HG03460 (cell line): ENCODE measurements around the gene ASCL3.
"Not testable (repeated sequence)": the region's sequence is repeated elsewhere in the genome, so short reads cannot be mapped to it uniquely, and the experiment has no call there.

Source experiments
- ATAC-seq: cut with Tn5 transposase; IDR thresholded peaks from one replicate; pipeline ENCODE4 v1.9.1; 2021; ENCODE audit not compliant: unreplicated experiment

Gene ASCL3

DNA sequence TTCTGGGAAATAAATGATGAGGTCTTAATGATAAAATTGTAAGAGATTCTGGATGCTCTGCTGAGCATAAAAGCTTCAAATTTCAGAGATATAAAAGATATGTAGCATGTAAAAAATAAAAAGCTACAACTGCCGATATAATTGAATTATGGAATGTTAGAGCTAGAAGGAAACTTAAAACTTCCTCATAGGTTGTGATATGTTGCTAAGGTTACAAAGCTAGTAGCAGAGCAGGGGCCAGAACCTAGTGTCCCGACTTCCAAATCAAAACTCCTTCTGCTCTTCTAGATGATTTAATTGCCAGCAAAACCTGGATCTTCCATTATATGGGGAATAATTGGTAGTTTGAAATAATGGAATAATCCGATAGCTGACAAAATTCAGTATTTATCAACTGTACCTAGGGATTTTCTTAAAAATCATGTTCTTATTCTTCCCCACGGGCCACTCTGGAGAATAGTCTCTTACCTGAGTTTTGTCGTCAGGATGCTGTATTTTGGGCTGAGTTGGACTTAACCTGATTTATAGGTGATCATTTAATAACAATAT, at the start of gene ASCL3:
TSS of gene ASCL3 (minus strand) at position 499 of the 549 bp plus-strand sequence. CDS start 4,855 bp downstream, outside the sequence.
- ATAC-seq, result no peak

- ATAC-seq, result no peak
Observed at GRCh38 chr11:8989453-8989852, 46.6 kb upstream of the ASCL3 start.

- ATAC-seq, result no peak
Observed at GRCh38 chr11:8988329-8989234, 45.8 kb upstream of the ASCL3 start.

DNA sequence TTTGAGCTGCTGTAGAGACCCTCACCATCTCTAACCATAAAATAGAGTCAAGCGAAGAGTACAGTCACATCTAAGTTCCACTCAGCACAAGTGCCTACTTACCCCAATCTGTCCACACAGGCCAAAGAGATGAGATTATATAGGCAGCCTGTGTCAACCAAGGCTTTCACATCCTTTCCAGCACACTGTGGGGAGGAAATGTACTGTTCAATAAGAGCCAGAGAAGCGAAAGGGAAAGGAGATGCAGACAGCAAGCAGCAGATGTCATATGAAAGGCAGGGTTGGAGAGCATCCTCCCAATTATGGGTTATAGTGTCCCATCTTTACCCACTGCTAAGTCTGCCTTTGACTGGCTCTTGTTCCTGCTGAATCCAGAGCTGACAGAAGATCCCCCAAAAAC, 44.6 kb upstream of the ASCL3 start:
- ATAC-seq, result no peak

GRCh38 chr11:8986772-8987171, 44.0 kb upstream of the ASCL3 start:
- not testable (repeated sequence) for ATAC-seq

DNA sequence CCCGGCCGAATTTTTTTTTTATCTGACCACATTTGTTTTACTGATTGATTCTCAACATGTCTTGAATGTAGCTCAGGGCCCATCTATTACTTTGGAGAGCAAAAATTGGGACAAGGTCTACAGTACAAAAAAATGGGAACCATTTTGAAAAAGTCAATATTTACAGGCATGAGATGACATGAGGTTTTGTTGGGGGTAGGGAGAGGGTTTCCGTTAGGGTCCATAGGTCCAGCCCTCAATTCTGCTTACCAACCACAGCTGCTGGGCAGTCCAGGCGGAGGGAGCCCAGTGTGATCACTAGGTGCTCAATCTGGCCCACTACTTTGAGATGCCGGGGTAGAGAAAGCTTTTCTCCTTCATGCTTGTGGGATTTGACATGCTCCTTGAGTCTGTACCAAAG, 42.6 kb upstream of the ASCL3 start:
- ATAC-seq, result no peak

DNA sequence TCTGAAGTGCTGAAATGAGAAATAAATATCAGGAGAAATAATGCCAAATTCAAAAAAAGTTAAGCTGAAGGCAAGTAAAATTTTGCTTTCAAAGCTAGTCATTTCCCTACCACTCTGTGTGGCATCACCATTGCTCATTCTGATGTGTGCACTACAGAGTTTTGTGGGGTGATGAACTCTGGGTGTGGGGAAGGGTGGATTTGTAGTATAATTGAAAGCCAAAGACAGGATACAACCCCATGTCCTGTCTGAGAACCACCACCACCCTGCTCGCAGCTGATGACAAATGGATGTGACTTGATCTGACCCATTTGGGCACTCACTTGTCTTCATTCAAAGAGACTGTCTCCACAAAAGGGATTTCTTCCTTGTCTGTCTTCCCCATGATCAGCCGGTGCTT, 40.7 kb upstream of the ASCL3 start:
- no peak for ATAC-seq

DNA sequence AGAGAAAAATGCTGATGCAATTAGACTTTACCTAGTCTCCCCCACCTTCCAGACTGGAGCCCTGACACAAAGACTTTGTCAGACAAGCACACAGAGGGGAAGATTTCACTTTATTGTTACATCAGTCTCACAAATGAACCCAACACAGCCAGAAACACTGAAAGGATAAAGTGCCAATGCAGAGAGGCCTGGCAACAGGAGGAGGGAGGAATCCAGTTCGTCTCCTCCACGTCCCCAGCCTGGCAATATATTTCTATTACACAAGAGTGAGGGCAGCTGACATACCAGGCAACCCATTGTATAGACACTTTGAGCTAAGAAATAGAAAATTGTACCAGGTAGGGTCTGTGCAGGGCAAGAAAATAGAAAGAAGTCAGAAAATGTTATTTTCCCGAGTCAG, 37.7 kb upstream of the ASCL3 start:
- ATAC-seq, result no peak

DNA sequence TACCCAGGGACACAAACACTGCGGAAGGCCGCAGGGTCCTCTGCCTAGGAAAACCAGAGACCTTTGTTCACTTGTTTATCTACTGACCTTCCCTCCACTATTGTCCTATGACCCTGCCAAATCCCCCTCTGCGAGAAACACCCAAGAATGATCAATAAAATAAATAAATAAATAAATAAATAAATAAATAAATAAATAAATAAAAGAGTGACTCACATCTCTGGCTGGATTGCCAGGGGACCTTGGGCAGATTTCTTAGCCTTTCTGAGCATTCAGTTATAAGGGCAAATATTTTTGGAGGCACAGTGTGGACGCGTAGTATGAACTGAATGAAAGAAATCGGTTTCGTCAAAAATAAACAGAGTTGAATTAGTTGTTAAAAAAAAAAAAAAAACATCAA, 36.5 kb upstream of the ASCL3 start:
- not testable (repeated sequence) for ATAC-seq

GRCh38 chr11:8973121-8973520, 30.3 kb upstream of the ASCL3 start:
- ATAC-seq, result no peak

DNA sequence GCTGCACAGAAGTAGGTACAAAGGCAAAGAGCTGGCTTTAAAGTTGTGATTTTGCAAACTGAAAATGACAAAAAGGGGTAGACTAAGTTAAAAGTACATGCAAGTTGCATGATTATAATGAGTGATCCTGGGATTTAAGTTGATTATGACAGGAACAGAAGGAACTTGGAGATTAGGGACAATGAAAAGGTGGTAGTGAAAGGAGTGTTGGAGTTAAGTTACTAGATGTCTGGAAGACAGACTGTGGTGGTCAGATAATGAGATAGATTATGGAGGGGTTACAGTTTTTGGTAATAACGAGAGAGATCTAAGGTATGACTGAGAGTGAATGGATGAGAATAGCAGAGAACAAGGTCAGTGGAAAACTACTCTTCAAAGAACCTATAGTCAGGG, 29.1 kb upstream of the ASCL3 start:
- no peak for ATAC-seq

DNA sequence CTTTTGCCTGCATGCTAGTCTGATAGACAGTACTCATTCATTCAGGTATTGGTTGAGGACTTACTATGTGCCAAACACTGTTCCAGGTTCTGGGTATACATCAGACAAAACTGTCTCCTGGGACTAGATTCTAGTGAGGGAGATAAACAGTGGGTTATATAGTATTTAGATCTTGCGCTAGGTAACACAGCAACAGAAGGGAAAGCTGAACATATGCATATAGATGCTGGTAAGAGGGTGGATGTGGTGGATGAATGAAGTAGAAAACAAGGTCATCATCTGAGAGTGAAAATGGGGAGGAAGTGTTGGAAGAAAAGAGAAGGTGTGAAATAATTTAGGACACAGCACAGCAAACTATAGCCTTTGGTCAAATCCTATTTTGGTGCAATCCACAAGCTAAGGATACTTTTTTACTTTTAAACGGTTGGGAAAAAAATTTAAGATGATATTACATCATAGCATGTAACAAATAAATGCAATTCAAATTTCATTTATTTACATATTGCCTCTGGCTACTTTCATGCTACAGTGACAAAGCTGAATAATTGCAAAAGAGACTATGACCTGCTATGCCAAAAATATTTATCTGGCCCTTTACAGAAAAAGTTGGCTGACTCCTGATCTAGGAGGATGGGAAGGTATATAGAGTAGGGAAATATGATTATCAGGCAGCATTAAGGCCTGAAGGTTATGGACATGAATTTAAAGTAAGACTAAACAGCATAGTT, 28.5 kb upstream of the ASCL3 start:
- ATAC-seq, result no peak

GRCh38 chr11:8967184-8967583, 24.4 kb upstream of the ASCL3 start:
- ATAC-seq, result no peak

DNA sequence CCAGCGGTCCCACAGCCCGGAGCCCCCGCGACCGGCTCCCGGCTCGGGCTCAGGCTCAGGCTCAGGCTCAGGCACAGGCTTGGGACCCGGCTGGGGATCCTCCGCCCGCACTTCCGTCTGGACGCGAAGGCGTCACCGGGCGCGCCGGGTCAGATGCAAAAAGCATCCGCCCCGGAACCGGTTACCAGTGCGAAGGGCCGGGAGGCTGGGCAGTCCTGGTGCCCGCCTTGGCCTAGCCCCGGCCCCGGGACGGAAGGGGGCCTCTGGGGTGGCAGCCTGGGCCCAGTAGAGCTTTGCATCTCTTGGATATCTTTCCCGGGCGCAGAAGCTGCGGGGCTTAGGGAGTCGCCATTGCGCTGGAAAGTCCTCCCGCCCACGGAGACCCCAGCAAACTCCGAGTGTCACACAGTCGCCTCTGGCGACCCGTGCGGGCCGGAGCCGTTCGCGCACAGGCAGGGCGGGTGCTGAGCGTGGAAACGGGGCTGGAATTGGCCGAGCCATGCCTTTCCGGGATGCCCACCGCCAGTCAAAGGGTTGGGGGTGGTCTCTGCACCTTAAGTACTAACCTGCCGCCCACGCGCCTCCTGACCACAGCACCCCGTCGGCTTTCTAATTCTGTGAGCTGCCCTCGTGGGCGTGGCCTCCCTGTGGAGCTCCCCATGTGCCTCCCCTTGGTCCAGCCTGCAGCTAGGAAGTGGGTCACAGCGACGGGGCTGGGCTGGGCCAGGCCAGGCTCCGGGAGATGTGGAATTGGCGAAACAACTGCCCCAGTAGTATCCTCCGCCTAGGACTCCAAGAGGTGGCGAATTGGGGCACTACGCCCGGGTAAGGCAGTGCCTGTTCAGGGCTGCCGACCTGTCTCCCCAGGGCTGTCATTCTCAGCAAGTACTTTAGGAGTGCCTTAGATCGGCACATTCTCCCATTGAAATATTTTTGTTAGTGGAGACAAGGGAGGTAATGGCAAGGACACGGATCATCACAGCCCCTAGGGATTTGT, 21.8 kb upstream of the ASCL3 start, which contains the start of gene TMEM9B:
TSS of gene TMEM9B (minus strand) at position 119 of the 997 bp plus-strand sequence. CDS start 129 bp downstream, outside the sequence.
- ATAC-seq, result peak; percentile 80

GRCh38 chr11:8963569-8964323, 20.9 kb upstream of the ASCL3 start:
- ATAC-seq, result peak; percentile 62

DNA sequence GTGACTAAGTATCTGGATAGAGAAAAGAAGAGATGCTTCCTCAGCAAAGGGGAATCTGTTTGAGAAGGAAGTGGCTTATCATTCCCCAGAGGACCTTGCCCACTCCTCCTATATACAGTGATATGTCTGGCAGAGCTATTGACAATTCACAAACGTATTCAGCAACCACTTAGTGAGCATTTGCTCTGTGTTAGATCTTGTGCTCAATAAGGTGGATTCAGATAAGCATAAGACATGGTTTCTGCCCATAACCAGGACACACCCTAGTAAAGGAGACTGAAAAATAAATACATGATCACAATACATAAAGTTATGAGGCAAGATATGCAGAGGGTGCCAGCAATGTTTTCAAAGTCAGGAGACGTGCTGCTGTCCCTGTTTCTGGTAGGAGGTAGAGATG, 20.0 kb upstream of the ASCL3 start:
- no peak for ATAC-seq

GRCh38 chr11:8961401-8961800, 18.6 kb upstream of the ASCL3 start:
- ATAC-seq, result no peak

DNA sequence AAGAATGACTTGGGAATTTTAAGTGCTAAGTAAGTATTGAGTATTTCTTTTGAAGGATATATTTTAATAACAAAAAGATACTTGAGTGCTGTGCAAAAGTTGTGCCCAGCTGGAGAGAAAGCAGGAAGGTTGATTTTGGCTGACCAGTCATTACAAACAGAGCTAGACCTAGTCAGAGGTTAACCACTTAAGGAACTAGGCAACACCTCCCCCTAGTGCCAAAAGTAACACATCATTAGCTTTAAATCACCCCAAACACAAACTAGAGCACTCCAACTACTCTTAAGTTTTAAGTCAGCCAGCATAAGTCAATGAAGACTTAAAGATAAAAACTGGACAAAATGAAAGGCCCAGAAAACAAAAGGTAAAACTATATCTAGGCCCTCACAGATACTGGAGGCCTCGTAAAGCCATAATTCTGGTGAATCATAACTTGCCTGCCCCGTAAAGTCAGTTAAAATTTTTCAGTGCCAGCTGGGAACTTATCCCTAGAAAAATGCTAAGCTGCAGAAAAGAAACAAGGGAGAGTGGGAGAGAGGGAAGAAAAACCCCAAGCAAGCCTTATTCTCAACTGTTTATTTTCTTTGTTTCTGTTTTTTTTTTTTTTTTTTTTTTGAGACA, 16.8 kb upstream of the ASCL3 start:
- peak; percentile 40 for ATAC-seq

DNA sequence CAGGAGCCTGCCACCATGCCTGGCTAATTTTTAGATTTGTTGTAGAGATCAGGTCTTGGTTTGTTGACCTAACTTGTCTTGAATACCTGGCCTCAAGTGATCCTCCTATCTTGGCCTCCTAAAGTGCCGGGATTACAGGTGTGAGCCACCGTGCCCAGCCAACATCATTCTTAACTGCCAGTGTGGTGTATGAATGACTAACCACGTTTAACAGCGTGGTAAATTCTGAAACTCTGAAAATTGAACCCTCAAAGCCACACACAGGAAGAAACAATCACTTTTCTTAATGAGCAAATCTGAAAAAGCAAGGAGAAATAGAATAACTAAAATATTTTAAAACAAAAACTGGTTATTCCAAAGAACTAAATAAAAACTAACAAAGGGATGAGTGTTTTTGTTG, 14.0 kb upstream of the ASCL3 start:
- ATAC-seq, result no peak
